ENCODE data around the gene IMPDH2. TPM values are rescaled to one million over a fixed set of nuclear protein-coding genes. Genes with fewer than 3 reads are reported as not detected.

The IMPDH2 gene
- polyA plus RNA-seq (ENCODE audit: insufficient read length) = 217 TPM
- long read RNA-seq, donor 1, transcript IMPDH2-201 (14 exons, 1,643 nt) = major isoform, 39 of 88 reads
- long read RNA-seq, donor 1, transcript IMPDH2-205 (2 exons, 420 nt) = minor isoform, 6 of 88 reads
- long read RNA-seq, donor 1, partial matches to known transcripts = 39 of 88 reads
- long read RNA-seq, donor 1, other reads (novel, unspliced or antisense) = 0 of 88 reads
- long read RNA-seq, donor 2, transcript IMPDH2-201 (14 exons, 1,643 nt) = major isoform, 46 of 79 reads
- long read RNA-seq, donor 2, transcript IMPDH2-205 (2 exons, 420 nt) = minor isoform, 6 of 79 reads
- long read RNA-seq, donor 2, partial matches to known transcripts = 25 of 79 reads
- long read RNA-seq, donor 2, other reads (novel, unspliced or antisense) = 0 of 79 reads
- long read RNA-seq, donor 3, transcript IMPDH2-201 (14 exons, 1,643 nt) = major isoform, 33 of 46 reads
- long read RNA-seq, donor 3, partial matches to known transcripts = 9 of 46 reads
- long read RNA-seq, donor 3, other reads (novel, unspliced or antisense) = 0 of 46 reads
- long read RNA-seq, donor 4, partial matches to known transcripts = 8 of 12 reads
- long read RNA-seq, donor 4, other reads (novel, unspliced or antisense) = 0 of 12 reads
- long read RNA-seq, donor 5, transcript IMPDH2-201 (14 exons, 1,643 nt) = major isoform, 85 of 140 reads
- long read RNA-seq, donor 5, partial matches to known transcripts = 49 of 140 reads
- long read RNA-seq, donor 5, other reads (novel, unspliced or antisense) = 0 of 140 reads
- long read RNA-seq, donor 6, transcript IMPDH2-201 (14 exons, 1,643 nt) = major isoform, 39 of 68 reads
- long read RNA-seq, donor 6, partial matches to known transcripts = 27 of 68 reads
- long read RNA-seq, donor 6, other reads (novel, unspliced or antisense) = 0 of 68 reads
- long read RNA-seq, donor 7, transcript IMPDH2-201 (14 exons, 1,643 nt) = major isoform, 70 of 131 reads
- long read RNA-seq, donor 7, transcript IMPDH2-205 (2 exons, 420 nt) = minor isoform, 8 of 131 reads
- long read RNA-seq, donor 7, partial matches to known transcripts = 47 of 131 reads
- long read RNA-seq, donor 7, other reads (novel, unspliced or antisense) = 0 of 131 reads
- long read RNA-seq, donor 8, transcript IMPDH2-201 (14 exons, 1,643 nt) = major isoform, 17 of 24 reads
- long read RNA-seq, donor 8, partial matches to known transcripts = 5 of 24 reads
- long read RNA-seq, donor 8, other reads (novel, unspliced or antisense) = 0 of 24 reads

DNA sequence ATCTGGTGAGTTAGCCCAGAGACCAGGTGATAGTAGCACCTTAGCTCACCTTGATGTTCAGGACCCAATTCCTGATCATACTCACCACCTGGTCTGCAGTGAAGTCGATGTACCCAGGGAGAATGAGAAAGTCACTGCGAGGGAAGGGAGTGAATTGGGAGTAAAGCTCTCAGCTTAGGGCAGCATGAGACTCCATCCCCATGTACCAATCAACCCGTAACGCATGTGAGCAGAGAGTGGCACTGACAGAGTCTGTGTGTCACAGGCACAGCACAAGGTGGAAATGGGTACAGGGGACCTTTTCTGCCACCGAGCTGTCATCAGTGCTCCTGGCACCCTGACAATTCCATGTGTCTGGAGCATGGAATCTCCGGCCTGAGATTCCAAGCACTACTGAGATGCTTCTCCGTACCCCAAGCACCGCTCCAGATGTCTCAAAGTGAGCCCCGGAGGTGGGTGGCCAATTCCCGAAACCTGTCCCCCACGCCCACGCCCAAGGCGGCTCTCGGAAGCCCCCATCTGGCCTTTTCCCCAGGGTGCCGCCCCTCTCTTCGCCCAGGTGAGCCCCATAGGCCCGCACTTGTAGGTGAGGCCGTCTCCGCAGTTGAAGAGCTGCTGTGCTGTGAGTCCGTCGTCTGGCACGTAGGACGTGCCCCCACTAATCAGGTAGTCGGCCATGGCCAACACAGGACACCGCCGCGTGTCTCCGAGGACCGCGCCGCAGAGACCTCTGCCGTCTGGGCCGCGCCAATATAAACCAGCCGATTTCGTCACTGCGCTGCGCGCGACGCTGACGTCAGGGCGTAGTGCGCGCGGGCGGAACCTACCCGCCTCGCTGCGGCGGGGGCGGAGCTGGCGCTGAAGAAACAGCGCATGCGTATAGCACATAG, at the start of gene IMPDH2:
IMPDH2 (minus strand) TSS at position 726 of the 890 bp plus-strand sequence; CDS start at position 678, 48 bp downstream.
- peak; percentile 91 for DNase-seq

DNA sequence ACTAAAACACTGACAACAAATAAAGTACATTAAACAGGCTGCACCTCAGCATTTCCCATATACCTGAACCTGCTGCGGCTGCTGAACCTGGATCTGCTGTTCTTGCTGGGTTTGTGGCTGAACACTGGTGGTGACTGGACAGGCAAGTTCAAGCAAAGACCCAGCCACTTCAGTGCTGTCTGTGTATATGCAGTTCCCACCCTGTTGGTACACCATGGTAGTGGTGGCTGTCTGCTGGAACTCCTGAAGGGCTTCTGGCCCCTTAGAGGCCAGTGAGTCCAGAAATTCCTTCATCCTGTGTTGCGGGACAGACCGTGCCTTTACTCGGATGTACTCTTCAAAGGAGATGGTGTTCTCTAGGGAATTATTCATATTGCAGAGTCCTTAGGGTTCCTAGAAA, 47.4 kb upstream of the IMPDH2 start:
- DNase-seq = no peak

- no peak for DNase-seq
Measured at GRCh38 chr3:49076116-49076515, 46.9 kb upstream of the IMPDH2 start.

GRCh38 chr3:49058011-49058410, 28.8 kb upstream of the IMPDH2 start:
- no peak for DNase-seq

DNA sequence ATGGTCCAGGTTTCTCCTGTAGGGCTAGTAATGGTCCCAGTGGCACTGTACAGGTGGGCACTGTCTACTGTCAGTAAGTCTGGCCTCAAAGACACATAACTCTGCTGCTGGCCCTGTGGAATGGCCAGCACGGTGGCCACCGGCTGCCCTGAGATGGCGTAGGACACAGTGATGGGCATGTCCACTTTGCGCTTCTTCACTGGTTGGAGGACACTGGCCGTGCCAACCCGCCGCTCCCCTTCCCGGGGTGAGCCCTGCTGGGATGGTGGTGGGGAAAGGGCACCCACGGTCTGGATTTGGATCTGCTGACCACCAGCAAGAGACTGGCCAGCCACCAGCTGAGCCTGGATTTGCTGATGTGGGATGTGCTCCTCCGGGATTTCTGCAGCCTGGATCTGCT, 28.1 kb upstream of the IMPDH2 start:
- DNase-seq = no peak

DNA sequence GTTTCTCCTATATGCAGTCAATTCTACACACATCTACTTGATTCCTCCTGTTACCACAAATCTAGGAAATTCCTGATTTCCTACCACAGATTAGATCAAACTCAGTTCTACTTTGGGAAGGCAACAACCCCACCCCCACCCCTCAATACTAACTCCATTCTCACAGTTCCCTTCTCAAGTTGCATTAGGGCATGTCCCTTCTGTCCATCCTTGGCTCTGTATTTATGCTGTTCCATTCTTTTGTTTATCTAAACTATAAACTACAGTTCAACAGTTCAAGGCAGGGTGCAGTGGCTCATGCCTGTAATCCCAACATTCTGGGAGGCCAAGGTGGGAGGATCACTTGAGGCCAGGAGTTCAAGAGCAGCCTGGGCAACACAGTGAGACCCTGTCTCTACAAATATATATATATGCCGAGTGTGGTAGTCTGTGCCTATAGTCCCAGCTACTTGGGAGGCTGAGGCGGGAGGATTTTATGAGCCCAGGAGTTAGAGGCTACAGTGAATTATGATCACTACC, 25.2 kb upstream of the IMPDH2 start:
- no peak for DNase-seq

- DNase-seq = no peak
Measured at GRCh38 chr3:49053543-49053942, 24.3 kb upstream of the IMPDH2 start.

DNA sequence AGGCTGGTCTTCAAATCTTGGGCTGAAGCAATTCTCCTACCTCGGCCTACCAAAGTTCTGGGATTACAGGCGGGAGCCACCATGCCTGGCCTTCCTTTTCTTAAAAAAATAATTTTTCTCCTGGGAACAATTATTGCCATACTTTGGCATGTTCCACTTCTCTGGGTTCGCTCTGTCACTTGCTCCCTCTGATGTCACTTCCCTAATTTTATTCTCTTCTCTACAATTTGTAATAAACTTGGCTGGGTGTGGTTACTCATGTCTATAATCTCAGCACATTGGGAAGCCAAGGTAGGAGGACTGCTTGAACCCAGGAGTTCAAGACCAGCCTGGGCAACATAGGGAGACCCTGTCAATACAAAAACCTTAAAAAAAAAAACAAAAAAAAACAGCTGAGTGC, 6.1 kb upstream of the IMPDH2 start:
- DNase-seq = no peak

DNA sequence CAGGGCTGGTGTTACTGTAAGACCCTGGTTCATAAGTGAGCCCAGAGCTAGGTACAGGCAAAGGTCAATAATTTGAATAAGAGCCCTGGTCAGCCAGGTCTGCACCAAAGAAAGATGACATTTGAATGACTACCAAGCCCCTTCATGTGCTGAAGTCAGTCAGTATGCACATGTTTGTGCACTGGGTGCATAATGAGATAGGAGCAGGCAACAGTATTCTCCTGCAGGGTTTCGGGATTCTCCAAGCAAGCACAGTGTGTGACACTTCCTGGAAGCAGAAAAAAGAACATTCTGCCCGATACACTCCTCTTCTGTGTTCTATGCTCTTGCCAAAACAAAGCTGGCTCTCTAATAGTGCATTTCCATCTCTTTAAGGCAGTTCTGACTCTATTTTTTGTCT, 5.5 kb upstream of the IMPDH2 start:
- DNase-seq = no peak

GRCh38 chr3:49032646-49033304, 3.6 kb upstream of the IMPDH2 start:
- no peak for DNase-seq

GRCh38 chr3:49030321-49030720, 1.1 kb upstream of the IMPDH2 start:
- no peak for DNase-seq

- no peak for DNase-seq
Measured at GRCh38 chr3:49029563-49029884, 326 bp upstream of the IMPDH2 start.

DNA sequence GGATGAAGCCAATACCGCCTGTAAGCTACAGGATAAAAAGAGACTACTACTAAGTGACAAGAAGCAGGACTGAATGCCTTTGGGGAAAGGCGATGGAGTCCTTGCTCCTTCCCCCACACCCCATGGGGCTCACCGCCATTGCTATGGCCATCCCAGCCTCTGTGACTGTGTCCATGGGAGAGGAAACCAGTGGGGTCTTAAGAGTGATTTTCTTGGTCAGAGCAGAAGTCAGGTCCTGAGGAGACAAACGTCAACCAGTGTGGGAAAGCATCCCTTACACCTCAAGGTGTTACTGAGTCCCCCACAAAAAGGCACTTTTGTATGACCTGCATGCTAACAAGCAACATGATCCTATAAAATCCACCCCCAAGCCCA, 913 bp downstream of the IMPDH2 start:
- no peak for DNase-seq

DNA sequence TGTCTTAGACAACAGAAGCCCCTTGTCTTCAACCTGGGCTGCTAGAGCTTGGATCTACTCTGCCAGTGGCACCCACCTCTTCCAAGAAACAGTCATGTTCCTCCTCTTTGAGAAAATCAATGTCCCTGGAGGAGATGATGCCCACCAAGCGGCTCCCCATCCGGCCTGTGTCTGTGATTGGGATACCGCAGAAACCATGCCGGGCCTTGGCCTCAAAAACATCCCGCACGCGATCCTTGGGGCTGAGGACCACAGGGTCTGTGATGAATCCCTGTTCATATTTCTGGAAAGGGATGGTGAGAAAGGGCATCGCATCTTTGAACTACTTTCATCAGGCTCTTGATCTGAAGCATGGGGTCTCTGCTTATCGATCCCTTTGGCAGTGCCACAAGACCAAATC, 1.6 kb downstream of the IMPDH2 start:
- DNase-seq = no peak

DNA sequence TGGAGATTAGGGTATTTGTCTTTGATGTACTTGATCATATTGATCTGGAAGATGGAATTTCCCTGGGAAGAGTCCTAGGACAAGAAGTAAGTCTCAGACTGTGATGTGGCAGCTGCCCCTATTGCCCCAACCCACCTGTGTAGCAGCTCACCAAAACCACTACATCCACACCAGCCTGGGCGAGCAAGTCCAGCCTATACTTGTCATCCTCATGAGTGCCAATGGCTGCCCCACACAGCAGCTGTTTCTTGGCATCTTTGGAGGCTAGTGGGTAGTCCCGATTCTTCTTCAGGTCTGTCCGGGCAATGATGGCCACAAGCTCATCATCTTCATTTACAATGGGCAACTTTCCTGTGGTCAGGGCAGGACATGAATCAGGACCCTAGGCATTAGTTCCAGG, 2.7 kb downstream of the IMPDH2 start:
- no peak for DNase-seq

DNA sequence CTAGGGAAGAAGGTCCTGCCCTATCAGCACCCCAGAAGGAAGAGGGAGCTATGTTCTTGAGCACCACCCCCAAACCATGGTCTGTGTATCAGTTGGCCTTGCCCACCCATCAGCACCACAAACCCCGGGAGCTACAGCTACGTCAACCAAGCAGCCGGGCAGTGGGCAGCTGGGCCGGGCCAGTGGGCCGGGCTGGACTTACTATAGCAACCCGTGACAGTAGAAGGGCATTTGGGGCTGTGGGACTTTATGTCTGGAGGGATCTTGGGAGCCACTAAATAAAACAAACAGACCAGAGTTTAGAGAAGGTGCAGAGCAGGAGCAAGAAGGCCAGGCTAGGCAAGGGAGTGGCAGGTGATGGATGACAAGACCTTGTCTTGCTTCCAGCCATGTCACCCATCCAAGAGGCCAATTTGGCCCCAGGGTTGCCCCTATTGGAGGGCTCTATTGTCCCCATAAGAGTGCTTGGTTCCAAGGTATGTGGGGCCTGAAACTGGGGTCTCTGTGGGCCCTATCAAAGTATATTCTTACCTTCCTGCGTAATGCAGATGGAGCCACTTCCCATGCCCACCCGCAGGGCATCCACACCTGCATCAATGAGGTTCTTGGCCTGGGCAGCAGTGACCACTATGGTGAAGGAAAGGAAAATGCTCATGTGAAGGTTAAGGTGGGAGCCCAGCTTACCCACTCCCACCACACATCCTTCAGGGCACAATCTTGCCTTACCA, 3.2 kb downstream of the IMPDH2 start:
- DNase-seq = no peak

- DNase-seq = no peak
Measured at GRCh38 chr3:49025005-49025792, 4.0 kb downstream of the IMPDH2 start.

GRCh38 chr3:49024449-49024848, 4.7 kb downstream of the IMPDH2 start:
- no peak for DNase-seq

DNA sequence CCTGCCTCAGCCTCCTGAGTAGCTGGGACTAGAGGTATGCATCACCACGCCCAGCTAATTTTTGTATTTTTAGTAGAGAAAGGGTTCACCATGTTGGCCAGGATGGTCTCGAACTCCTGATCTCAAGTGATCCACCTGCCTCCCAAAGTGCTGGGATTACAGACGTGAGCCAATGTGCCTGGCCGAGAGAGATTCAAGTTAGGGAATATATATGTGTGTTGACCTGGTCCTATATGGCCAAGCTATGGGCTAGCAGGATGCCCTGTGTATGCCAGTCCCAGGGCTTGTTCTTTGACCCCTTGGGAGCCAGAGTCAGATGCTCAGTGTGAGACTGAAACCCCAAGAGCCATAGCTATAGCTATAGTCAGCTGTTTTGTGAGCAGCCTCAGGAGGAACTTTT, 5.4 kb downstream of the IMPDH2 start:
- DNase-seq = no peak

Data from left kidney (tissue), 8 donors.